Cortex of kidney (tissue), 1 donor: ENCODE data around the gene ECPAS.
"Not testable (repeated sequence)": the region's sequence is repeated elsewhere in the genome, so short reads cannot be mapped to it uniquely, and the experiment has no call there.

Experiments used
- DNase-seq: peaks from one replicate; lab custom pipeline; 2025; lab: John Stamatoyannopoulos, UW

The ECPAS gene

GRCh38 chr9:111411266-111411665 is 72.9 kb downstream of the ECPAS start:
- DNase-seq, result no peak

- DNase-seq, result no peak
Measured at GRCh38 chr9:111407813-111408212, 76.4 kb downstream of the ECPAS start.

DNA sequence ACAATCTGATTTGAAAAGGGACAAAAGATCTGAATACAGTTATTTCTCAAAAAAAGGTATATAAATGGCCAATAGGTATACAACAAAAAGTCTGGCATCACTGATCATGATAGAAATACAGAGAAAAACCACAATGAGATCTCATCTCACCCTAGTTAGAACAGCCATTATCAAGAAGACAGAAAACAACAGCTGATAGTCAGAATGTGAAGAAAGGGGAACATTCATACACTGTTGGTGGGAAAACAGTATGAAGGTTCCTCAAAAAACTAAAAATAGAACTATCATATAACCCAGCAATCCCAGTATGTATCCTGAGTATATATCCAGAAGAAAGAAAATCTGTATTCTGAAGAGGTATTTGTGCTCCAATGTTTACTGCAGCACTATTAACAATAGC is 78.5 kb downstream of the ECPAS start:
- DNase-seq, result no peak

- not testable (repeated sequence) for DNase-seq
Measured at GRCh38 chr9:111401486-111401885, 82.7 kb downstream of the ECPAS start.

- no peak for DNase-seq
Measured at GRCh38 chr9:111400564-111400898, 83.7 kb downstream of the ECPAS start.

DNA sequence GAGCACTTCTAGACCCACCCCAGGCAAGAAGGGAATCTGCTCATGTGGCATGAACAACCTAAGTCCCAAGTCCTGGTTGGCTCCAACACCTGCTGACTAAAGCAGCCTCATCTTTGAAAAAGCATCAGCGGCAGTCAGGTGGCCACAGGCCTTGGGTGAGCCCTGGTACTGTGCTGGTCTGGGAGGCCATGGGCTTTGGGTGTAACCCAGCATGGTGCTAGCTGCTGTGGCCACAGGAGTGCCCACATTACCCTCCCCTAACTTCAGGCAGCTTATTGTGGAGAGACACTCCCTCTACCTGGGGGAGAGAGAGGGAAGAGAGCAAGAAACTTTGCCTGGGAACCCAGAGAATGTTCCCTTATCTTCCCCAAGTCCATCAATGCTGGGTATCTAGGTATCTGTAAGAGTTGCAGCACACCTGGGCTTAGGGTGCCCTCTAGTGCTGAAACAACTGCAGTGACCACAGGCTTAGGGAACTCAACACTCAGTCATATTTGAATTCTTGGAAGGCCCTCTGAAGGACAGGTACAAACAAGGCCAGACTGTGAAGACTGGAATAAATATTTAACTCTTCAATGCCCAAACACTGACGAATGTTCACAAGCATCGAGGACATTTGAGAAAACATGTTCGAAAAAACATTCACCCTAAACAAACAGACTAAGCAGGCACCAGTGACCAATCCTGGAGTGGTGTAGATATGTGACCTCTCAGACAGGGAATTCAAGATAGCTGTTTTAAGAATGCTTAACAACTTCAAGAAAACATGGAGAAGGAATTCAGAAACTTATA is 84.2 kb downstream of the ECPAS start:
- no peak for DNase-seq

- DNase-seq, result no peak
Measured at GRCh38 chr9:111399211-111399739, 84.9 kb downstream of the ECPAS start.

GRCh38 chr9:111393971-111394370 is 90.2 kb downstream of the ECPAS start:
- no peak for DNase-seq

DNA sequence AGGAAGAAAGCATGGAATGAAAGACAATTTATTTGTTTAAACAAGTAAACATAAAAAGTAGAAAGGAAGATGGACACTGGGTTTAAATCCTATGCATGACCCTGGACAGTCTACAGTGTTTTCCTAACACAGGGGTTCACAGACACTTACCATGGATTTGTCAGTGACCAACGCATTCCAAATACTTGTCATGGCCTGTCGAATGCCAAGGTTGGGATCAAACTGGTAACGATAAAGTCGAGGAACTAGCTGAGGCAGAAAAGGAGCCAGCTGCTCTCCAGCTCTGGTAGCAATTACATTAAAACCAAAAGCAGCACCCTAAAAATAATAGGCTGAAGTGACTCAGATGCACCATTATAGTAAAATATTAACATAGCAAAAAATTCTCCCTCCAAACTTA is 94.8 kb downstream of the ECPAS start:
- no peak for DNase-seq

DNA sequence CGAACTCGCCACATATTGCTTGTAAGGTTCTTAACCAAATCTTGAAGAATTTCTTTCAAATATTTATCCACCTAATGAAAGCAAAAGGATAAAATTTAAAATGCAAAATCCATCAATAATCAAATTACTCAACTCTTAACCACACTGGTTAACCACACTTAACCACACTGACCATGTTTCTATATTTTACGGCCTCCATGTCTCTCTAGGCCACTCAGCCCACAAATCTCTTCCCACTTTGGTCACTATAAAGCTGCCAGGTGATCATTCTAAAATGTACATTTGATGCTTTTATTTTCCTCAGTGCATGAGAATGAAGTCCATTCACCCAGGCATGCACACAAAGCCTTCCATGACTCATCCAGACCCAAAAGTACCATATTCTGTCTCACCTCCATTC is 97.8 kb downstream of the ECPAS start:
- no peak for DNase-seq

DNA sequence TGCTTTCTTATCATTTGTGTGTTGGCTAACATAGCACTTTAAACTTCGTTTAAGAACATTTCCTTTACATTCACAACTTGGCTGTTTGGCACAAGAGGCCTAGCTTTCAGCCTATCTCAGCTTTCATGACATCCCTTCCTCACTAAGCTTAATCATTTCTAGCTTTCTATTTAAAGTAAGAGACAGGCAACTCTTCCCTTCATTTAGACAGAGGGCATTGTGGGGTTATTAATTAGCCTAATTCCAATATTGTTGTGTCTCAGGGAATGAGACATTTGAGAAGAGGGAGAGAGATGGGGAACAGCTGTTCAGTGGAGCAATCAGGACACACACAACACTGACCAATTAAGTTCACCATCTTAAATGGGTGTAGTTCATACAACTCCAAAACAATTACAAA is 103.2 kb downstream of the ECPAS start:
- DNase-seq, result no peak

- DNase-seq, result no peak
Measured at GRCh38 chr9:111375817-111376564, 108.2 kb downstream of the ECPAS start.

DNA sequence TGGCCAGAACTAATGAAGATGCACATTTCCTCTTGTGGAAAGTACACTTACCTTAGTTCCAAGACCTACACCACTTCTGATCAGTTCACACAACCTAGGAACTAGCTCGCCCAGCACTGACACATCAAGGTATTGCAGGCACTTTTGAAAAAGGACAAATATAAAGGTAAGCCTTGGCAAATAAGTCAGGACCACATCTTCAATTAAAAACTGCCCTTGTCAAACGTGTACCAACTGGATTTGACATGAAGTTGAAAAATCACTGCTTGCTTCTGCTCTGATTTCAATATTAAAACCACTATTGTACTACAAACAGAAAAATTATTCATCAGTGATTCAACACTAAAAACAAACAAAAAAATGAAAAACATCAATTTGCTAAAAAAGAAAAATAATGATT is 109.1 kb downstream of the ECPAS start:
- DNase-seq, result no peak

DNA sequence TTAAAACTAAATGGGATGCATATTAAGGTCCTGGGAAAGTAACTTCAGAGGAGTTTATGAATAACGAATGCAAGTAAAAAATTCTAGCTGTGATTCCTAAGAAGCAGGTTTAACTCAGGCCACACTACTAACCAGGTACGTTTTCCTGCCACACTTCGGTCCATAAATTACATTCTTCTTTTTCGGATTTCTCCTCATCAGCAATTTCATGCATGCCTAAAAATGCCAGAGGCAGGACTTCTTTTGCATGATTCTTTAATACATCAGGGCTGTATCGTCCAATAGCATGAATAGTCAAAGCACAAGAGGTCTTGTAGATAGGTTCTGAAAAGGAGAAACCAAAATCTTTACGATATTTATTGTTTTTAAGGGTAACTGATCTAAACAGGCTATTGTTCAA is 111.9 kb downstream of the ECPAS start:
- no peak for DNase-seq

- DNase-seq, result no peak
Measured at GRCh38 chr9:111366978-111367377, 117.2 kb downstream of the ECPAS start.

DNA sequence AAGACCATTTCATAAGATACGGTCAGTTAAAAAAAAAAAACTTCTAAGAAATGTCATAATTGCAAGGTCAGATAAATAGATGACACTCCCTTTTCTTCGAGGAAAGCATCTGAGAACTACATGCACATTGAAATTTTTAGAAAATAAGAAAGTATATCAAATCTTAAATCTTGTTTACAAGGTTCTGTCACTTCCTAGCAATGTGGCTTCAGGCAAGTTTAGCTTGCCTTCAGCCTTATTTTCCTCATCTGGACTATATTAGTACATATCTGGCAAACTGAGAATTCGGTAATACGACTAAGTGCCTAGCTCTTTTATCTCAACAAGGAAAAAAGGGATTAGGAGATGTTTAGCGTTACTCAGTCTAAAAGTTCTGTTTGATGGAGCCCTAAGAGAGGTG is 121.7 kb downstream of the ECPAS start:
- no peak for DNase-seq

DNA sequence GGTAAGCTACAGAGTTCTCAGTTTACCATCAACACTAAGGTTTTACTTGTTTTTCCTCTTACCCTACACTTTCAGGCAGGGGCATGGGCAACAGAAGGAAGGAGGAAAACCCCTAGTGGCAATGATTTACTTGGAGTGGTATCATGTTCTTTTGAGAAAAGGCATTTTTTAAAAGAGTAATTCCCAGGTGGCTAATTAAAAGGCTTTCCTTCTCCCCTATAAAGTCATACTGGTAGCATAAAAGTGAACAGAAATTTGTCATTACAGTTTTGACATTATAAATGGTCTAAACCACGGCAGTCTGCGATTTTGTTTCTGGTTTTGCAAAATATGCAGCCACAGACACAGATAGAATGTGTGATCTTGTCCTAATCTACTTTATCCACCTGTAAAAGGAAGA is 123.3 kb downstream of the ECPAS start:
- DNase-seq, result no peak

DNA sequence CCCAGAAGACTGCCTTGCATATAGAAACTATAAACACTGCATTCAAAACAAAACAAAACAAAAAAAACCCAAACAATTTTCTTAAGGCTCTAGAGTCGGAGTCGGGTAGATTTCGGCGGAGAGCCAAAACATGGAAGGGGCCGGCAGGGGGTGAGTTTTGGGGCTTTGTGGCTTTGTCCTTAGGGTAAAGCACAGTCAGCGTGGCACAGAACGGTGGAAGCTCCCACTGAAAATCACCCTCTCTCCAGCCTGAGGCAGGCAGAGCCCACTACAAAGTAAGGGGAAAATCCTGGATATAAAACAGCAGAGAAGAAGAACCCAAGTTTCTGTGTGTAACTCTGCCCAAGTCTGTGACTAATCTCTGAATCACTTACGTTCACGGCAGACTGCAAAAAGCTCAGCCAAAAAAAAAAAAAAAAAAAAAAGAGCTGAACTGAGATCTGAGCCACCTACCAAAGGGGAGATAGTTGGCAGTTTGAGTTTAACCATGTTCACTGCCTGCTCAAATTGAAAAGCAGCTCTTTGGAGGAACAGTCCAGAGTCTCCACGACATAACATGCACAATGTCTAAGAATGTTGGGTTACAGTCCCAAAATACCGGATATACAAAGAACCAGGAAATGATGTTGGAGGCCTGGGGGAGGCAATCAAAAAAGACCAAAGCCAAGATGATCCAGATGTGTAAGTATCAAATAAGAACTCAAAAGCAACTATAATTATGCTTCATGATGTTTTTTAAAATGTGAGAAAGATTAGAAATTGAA is 127.5 kb downstream of the ECPAS start:
- no peak for DNase-seq

DNA sequence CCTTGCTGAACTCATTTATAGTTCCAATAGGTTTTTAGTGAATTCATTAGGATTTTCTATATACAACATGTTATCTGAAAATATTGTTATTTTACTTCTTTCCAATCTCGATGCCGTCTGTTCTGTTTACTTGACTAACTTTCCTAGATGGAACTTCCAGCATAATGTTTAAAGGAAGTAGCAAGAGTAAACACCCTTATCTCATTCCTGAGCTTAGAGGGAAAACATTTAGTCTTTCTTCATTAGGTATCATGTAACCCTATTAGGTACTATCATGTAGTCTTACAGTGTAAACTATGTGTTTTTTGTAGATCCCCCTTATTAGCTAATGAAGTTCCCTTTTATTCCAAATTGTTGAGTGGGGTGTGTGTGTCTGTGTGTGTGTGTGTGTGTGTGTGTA is 131.6 kb downstream of the ECPAS start:
- DNase-seq, result no peak

DNA sequence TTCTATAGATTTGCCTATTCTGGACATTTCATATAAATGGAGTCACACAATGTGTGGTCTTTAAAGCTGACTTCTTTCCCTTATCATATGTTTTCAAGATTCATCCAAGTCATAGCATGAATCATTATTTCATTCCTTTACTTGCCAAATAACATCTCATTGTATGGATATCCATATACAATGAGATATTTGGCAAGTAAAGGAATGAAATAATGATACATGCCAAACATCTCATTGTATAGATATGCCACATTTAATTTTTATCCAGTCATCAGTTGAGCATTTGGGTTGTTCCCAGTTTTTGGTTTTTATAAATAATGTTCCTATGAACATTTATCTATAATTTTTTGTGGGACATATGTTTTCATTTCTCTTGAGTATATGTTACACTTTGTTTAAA is 133.6 kb downstream of the ECPAS start:
- no peak for DNase-seq

DNA sequence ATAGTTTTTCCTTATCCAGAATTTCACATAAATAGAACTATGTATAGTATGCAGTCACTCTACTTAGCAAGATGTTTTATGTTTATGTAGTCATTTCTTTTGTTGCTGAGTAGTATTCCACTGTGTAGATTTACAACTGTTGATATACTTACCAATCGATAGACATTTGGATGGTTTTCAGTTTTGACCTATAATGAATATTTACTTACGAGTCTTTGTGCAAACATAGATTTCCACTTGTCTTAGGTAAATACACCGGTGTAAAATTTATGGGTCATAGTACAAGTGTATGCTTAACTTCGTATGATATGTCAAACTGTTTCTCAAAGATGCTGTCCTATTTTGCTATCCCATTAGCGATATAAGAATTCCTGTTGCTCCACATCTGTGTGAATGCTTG is 134.4 kb downstream of the ECPAS start:
- DNase-seq, result no peak

DNA sequence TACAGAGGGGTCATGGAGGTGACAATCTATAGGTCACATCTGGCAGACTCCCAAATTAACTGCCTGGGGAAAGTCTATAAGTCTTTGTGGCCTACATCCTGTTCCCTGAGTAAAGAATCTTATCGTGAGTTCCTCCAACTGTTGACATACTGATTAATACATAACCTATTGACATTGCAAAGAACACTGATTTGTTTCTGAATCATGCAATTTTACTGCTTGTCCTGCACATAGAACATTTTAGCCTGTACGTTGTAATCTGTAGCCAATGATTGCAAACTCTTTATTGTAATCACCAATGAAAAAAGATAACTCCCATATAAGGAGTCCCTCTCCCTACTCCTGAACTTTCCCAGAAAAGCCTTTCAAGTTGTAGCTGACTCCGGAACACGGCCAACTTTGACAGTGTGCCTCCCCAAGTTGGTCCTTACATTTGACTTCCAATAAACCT is 135.3 kb downstream of the ECPAS start:
- no peak for DNase-seq
